Ovary (tissue), 9 donors: Measurements from ENCODE around the gene CEBPG. TPM values are rescaled to one million over a fixed set of nuclear protein-coding genes. Genes with fewer than 3 reads are reported as not detected.

Experiments
- DNase-seq, 5 donors: peaks; one replicate each; pipeline ENCODE4 v3.0.0-alpha.2; 2019 to 2020
- H3K27ac ChIP-seq, 2 donors: fragments of 200-600 bp; one replicate each; pipeline versions ENCODE4 v1.5.1 to v1.8.0; 2019 to 2022
- H3K27me3 ChIP-seq: fragments of 200-600 bp; one replicate; pipeline ENCODE4 v1.8.0; 2022
- H3K36me3 ChIP-seq: fragments of 200-600 bp; sonication (generic); one replicate; pipeline ENCODE4 v1.5.1; 2019
- H3K4me1 ChIP-seq: one replicate; pipeline ENCODE4 v1.8.1; 2013; ENCODE audit warnings: mild to moderate bottlenecking, moderate library complexity; ENCODE audit not compliant: insufficient read depth
- H3K4me3 ChIP-seq: fragments of 200-600 bp; sonication (generic); one replicate; pipeline ENCODE4 v1.5.1; 2017
- H3K9me3 ChIP-seq, 2 donors: fragments of 200-600 bp in 1 of 2; sonication (generic) in 1 of 2; one replicate each; pipeline versions ENCODE4 v1.5.1 to v1.8.1; 2013 to 2019; ENCODE audit warnings: mild to moderate bottlenecking in 1 of 2, moderate library complexity in 1 of 2
- CTCF ChIP-seq, 3 donors: fragments of 450-650 bp in 2 of 3; fragments of 200-600 bp in 1 of 3; IDR thresholded peaks; one replicate each; pipeline versions ENCODE4 v1.5.1 to v1.8.0; 2016 to 2022; ENCODE audit warnings: antibody characterized with exemption in 3 of 3, mild to moderate bottlenecking in 1 of 3
- EP300 ChIP-seq: sonication (generic); formaldehyde crosslinking; IDR thresholded peaks from one replicate; pipeline ENCODE4 v1.6.1; 2017; ENCODE audit warnings: antibody characterized with exemption
- POLR2A ChIP-seq: fragments of 450-650 bp; IDR thresholded peaks from one replicate; pipeline ENCODE4 v1.6.1; 2017; ENCODE audit warnings: antibody characterized with exemption, mild to moderate bottlenecking, moderate library complexity
- WGBS, 3 donors: extraction: QIAGEN DNeasy Blood & Tissue Kit in 1 of 3; methylation state at CpG; one replicate each; pipeline versions ENCODE4 v1.1.5 to v1.1.7; 2013 to 2017; 5-methylcytosine and 5-hydroxymethylcytosine counted together
- intact Hi-C, 4 donors: fragments of 100-400 bp; cut with DNase I; formaldehyde crosslinking; loops; one replicate each; pipeline versions ENCODE4 v1.11.0 to v1.15.1; 2022 to 2023
- polyA plus RNA-seq, 2 donors: library from polyadenylated mRNA; stranded (reverse); fragments of 200-250 nt in 1 of 2; fragments of 350-450 nt in 1 of 2; fragmentation: Illumina TruSeq in 1 of 2; extraction: RNeasy Lipid Tissue Mini Kit (QIAGEN cat#74804) in 1 of 2; gene quantifications; one replicate each; pipeline ENCODE4 v1.2.3, GENCODE V29; 2013 to 2014
- total RNA-seq, 7 donors: library from RNA; depleted of rRNA in 2 of 7; stranded (reverse); fragments of >200 nt in 2 of 7; fragmentation: NEBNext Ultra II Directional in 3 of 7; extraction: Animal tissue kit (Norgen Biotek cat#: 25700) in 3 of 7; gene quantifications; one replicate each; pipeline versions ENCODE4 v1.1.0 to v1.2.4, GENCODE V29; 2016 to 2023
- donor health status: DM: no; HTN: no; CAD: no; lungs with moderate emphysema.
- donor health status: DM: no; HTN: no; CAD: no.
- donor health status: Bipolar disorder and iron deficiency.
- donor health status: DM: yes; HTN: yes; CAD: no.
- donor health status: DM: no; HTN: no; CAD: no.
- donor health status: DM: yes; HTN: yes; CAD: no.

CEBPG gene
- total and polyA plus RNA-seq, 9 donors, result 5.6 to 54.6 (median 12.0) TPM

- Histone ChIP-seq H3K4me3 (no peak overlapping the region), H3K36me3 (no peaks in the 10 kb centered on the region), H3K9me3 (no peaks in the 10 kb centered on the region), H3K27ac (no peak overlapping the region), H3K4me1 (no peaks in the 10 kb centered on the region), H3K27me3 (no peaks in the 10 kb centered on the region)
- TF ChIP-seq EP300 (no peak), POLR2A (no peak), CTCF (IDR thresholded peaks at IDR 0.05) (no peak)
- intact Hi-C loops, result no loop called here
- DNase-seq, result no peak
- 77 to 87% (median 82%) methylated on average over 5 of the region's 5 CpGs for WGBS, 3 donors
Observed at GRCh38 chr19:33335446-33335845, 38.1 kb upstream of the CEBPG start.

GRCh38 chr19:33339016-33339984 lies 34.2 kb upstream of the CEBPG start:
- TF ChIP-seq CTCF (IDR thresholded peaks at IDR 0.05) (no peak), POLR2A (no peak), EP300 (no peak)
- H3K4me1 ChIP-seq, result no peaks in the 10 kb centered on the region
- 77 to 79% (median 77%) methylated on average over 8 of the region's 8 CpGs for WGBS, 3 donors

DNA sequence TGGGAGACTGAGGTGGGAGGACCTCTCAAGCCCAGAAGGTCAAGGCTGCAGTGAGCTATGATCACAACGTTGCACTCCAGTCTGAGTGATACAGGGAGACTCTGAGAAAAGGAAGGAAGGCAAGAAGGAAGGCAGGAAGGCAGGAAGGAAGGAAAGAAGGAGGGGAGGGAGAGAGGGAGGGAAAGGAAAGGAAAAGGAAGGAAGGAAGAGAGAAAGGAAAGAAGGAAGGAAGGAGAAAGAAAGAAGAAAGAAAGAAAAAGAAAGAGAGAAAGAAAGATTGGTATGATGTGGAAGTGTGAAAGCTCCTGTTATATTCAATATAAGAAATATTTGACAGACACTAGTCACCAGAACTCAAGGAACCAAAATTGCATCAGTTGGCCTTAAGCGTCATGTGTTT lies 32.5 kb upstream of the CEBPG start:
- DNase-seq, result no peak
- intact Hi-C loops, result no loop called here
- WGBS, 3 donors, result 40 to 56% (median 54%) methylated on average over 2 of the region's 2 CpGs

More at GRCh38 chr19:33339016-33339984, 34.2 kb upstream of the CEBPG start:
- no peak for DNase-seq
- H3K27me3 ChIP-seq, result no peaks in the 10 kb centered on the region
- intact Hi-C loops, result no loop called here
- no peak overlapping the region for H3K4me3 ChIP-seq
- no peaks in the 10 kb centered on the region for H3K9me3 ChIP-seq
- no peaks in the 10 kb centered on the region for H3K36me3 ChIP-seq
- no peak overlapping the region for H3K27ac ChIP-seq

GRCh38 chr19:33343301-33343700 lies 30.2 kb upstream of the CEBPG start:
- H3K9me3 ChIP-seq, result no peaks in the 10 kb centered on the region
- whole genome bisulfite sequencing, 3 donors, result 80 to 91% (median 87%) methylated on average over 2 of the region's 2 CpGs
- intact Hi-C loops, result no loop called here

More for the DNA sequence above, 32.5 kb upstream of the CEBPG start:
- Histone ChIP-seq H3K27me3 (no peaks in the 10 kb centered on the region), H3K4me1 (no peaks in the 10 kb centered on the region), H3K9me3 (no peaks in the 10 kb centered on the region), H3K4me3 (no peak overlapping the region), H3K27ac (no peak overlapping the region), H3K36me3 (no peaks in the 10 kb centered on the region)
- TF ChIP-seq POLR2A (no peak), CTCF (IDR thresholded peaks at IDR 0.05) (no peak), EP300 (no peak)

More at GRCh38 chr19:33343301-33343700, 30.2 kb upstream of the CEBPG start:
- H3K4me1 ChIP-seq, result no peaks in the 10 kb centered on the region
- H3K4me3 ChIP-seq, result no peak overlapping the region
- TF ChIP-seq CTCF (IDR thresholded peaks at IDR 0.05) (no peak), EP300 (no peak), POLR2A (no peak)
- DNase-seq, result no peak
- H3K27me3 ChIP-seq, result no peaks in the 10 kb centered on the region
- no peak overlapping the region for H3K27ac ChIP-seq
- no peaks in the 10 kb centered on the region for H3K36me3 ChIP-seq
